DMS53 (cell line): ENCODE measurements around the gene SLC14A1.

Experiments used
- DNase-seq: peaks from one replicate; lab custom pipeline; 2025; lab: John Stamatoyannopoulos, UW

SLC14A1 gene

DNA sequence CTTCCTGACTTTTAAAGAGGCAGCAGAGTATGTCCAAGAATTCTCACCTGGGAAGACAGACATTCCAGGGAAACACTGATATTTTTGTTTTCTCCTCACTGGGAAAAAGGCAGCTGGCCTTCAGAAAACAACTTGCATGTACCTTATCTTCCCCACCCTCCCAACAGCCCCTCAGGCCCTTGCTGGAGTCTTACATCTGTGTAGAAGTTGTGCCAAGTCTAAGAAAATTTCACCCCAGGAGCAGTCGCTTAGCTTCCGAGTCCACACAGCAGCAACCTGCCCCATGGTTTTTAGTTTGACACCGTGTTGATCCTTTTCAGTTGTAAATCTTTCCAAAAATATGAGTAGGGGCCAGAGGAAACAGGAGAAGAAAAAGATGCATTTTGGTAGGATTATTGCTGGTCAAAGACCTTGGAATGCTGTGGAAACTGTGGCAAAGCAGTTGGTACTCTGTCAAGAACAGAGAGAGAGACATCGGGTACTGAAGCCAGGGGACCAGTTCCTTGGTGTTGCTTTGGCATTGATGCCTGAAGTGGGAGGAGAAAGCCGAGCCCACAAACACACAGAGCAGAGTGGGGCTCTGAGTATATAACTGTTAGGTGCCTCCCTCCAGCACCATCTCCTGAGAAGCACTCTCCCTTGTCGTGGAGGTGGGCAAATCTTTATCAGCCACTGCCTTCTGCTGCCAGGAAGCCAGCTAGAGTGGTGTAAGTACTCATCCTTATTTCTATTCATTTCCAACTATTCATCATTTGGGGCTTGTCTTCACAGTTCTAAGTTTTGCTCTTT is at the start of gene SLC14A1:
SLC14A1 (plus strand) TSS at position 615 of the 789 bp plus-strand sequence. CDS start 6,140 bp downstream, outside the sequence.
- DNase-seq = no peak

DNA sequence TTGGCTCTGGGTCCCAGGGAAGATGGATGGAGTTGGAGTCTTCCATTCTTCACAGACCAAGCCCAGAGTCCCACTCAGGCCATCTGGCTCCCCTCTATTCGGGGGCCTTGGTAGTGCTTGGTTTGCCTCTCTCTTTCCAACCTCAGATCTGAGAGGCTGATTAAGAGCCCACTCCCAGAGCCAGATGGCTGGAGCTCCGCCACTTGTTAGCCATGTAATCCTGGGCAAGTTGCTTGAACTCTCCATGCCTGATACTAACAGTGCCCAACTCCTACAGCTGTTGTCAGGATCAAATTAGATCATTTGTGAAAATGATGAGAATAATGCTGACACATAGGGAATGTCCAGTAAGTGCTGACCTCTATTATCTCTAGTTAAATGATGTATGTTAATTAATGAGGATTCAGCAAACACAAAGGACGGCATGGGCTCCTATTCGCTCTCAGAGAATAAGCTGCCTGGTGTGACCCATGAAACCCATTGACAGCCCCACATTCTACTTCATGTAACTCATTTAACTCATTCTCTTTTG is 46.6 kb upstream of the SLC14A1 start:
- DNase-seq = no peak

DNA sequence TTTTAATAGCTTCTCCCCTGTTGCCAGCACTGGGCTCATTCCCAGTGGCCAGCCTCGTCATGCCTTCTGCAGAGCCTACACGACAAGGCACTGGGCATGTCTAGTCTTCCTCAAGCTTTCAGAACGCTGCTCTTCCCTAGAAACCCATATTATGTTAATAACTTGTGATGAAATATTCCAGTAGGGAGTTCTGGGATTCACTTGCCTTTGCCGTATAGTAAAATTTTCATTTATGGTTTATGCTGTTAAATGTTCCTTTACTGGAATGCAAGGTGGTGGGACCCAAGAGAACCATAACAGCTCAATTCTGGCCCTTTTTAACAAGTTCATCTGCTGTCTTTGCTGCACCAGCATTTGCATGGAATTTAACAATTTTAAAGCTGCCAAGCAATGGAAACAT is 45.5 kb upstream of the SLC14A1 start:
- no peak for DNase-seq

DNA sequence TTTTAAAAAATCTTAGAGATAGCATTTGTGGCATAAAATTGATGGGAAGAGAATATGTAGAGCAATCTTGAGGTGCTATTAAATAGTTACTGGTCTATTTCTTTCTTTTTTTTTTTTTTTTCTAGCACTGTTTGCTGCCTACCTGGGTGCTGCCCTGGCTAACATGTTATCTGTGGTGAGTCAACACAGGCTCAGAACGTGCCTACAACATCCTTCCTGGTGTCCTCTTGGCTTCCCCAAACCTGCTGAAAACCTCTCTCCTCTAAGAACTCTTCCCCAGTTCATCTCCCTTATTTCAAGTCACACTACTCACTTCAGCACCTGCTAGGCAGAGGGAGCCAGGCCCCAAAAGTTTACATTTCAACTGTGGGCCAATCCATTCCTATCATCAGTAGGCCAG is 45.1 kb upstream of the SLC14A1 start:
- no peak for DNase-seq

DNA sequence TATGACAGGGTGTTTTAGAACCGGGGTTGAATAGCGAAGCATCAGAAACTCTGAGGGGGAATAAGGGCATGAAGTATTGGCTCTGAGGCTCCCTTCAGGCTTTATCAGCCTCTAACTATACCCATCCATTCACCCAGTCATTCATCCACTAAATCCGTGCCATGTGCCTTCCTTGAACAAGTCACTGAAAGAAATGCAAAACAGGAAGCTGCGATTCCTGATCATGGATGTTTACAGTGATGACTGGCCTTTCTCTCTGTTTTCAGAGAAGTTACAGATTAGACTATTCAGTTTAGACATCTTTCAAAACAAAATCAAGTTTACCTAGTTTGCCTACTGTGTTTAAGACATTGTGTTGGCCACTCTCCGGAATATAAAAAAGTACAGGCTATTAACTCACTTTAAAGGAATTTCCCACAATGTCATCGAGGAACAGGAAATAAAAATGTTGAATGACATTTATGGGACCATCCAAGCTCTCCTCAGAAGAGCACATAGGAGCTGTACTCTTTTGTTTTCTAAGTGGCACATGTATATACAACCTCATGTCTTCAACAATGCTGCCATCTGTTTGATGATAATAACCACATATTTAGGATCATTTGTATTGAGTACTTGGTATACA is 43.8 kb upstream of the SLC14A1 start:
- DNase-seq = peak; percentile 17

DNA sequence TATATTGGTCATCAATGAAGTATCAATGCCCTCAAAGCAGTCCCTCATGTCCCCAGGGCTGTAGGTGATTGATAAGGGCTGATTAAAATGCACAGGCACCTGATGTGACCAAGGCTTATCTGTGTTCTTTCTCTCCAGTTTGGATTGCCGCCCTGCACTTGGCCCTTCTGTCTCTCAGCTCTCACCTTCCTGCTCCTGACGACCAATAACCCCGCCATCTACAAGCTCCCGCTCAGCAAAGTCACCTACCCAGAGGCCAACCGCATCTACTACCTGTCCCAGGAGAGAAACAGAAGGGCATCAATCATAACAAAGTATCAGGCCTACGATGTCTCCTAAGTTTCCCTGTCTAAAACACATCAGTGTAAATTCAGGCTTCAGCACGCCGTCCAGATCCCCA is 41.8 kb upstream of the SLC14A1 start:
- no peak for DNase-seq

DNA sequence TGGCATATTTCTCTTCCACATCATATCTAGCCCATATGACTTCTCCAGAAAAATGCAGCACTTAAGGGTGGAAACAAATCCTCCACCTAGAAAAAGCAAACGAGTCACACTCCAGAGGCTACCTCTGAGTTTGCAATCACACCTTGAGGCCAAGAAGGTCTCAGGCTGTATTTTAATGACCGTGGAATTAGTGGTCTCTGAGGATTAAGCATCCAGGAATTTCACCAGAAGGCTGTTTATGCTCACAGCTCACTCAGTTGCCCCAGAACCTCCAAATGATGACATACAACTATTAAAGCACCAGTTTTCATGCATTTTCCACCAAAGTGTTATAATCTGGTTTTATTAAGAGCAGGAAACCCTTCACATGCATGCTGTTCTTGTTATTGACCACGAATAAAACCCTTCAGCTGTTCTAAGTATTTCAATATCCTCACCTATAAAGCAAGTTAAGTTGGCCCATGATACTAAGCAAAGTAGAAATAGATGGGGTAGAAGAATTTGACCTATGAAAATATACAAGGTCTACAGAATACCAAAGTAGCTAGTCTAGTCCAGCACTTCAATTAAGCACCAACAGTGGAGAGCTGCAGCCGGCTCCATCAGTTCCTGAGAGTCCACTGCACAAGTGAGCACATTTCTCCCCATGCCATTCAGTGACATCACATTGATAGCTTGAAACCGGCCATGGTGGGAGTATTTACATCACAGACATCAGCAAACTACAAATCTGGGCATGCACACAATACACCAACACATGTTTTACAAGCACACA is 39.5 kb upstream of the SLC14A1 start:
- no peak for DNase-seq

DNA sequence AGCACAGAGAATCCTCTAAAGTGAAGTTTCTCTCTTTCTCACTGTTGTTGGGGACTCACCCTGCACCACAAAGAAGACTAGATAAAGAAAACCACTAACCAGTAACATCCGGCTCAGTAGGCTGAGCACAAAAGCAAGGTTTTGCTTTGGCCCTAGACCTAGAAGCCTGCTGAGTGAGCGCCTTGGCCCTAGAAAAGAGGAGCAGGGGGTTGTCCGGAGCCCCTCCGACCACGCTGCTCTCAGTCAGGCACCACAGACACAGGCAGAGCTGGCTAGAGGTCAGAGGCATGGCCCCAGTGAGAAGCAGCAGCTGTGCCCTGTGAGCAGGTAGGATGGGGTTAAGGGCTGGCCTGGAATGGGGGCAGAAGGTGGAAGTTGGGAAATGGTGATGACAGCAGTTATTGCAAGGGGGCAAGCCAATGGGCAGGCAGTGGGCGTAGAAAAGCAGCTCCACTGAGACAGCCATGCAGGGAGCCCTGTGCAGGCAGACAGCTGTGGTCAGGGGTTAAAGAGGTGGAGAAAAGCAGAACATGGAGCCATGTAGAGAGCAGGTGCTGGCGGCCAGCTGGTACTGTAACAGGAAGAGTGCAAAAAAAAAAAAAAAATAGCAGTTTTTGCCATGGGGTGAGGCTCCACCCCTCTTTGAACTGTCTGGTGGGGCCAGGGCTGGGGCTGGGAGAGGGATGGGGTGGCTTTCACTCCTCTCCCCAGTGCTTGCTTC is 36.9 kb upstream of the SLC14A1 start:
- DNase-seq = peak; percentile 64

DNA sequence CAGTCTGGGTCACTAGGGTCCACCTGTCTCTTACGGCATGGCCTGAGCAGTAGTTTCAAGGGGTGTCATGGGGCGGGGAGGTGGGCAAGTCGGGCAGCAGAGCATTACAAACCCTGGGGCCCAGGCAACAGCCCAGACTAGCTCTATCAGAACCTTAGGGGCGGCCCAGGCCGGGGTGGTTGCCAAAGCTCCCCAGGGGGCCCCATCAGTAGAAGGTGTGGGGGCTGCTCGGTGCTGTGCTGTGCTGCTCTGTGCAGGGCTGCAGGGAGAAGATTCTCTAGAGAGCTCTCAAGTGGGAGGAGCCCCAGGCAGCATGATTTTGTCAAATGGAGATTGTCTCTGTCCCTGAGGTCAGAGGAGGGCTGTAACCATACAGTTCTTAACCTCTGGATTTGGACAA is 36.4 kb upstream of the SLC14A1 start:
- no peak for DNase-seq

DNA sequence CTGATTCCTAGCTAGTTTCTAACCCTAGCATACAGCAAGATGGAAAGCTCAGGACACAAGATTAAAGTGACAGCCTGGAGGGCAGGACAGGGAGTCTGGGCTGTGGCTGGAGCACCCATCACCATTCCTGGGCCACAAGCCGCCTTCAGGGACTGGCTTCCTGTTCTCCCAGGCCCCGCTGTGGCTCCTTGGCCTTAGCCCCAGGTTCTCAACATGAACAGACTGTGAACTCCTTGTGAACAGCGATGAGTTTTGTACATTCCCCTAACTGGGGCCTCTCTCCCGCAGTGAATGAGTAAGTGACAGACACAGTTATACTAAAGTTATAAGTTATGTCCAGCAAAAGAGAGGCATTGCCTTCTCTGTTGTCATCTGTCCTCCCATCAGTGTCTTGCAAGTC is 35.9 kb upstream of the SLC14A1 start:
- no peak for DNase-seq

DNA sequence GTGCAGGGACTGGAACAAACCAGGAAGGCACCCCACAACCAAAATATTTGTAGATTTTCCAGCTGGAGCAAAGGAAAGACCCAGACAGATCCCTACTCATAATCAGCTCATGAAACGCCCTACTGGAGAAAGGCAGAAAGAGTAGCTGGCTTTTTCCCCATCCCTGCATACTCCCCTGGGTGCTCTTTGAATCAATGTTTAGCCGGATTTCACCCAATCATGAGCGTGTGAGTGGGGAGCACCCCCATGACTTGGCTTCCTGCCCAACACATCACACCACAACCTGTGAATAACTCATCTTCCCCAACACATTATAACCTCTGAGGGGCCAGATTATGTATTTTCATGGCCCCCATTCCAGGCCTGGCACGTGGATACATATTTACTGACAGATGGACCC is 35.1 kb upstream of the SLC14A1 start:
- no peak for DNase-seq

DNA sequence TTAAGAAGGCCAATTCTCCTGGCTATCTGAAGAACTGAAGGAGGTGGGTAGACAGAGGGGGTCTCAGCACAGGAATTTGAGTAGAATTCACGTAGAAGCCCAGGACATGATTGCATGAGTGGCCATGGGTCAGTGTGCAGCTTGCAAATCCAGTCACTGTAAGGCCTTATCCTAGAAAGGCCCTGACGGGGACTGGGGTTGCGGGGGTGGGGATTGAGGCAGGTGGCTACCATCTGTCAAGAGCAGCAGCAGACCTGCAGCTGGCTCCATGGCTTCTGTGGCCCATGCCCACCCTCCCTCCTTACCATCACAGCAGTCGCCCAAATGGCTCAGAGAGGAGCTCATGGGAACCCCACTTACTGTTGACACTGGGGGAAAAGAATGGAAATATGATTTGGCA is 34.6 kb upstream of the SLC14A1 start:
- no peak for DNase-seq

DNA sequence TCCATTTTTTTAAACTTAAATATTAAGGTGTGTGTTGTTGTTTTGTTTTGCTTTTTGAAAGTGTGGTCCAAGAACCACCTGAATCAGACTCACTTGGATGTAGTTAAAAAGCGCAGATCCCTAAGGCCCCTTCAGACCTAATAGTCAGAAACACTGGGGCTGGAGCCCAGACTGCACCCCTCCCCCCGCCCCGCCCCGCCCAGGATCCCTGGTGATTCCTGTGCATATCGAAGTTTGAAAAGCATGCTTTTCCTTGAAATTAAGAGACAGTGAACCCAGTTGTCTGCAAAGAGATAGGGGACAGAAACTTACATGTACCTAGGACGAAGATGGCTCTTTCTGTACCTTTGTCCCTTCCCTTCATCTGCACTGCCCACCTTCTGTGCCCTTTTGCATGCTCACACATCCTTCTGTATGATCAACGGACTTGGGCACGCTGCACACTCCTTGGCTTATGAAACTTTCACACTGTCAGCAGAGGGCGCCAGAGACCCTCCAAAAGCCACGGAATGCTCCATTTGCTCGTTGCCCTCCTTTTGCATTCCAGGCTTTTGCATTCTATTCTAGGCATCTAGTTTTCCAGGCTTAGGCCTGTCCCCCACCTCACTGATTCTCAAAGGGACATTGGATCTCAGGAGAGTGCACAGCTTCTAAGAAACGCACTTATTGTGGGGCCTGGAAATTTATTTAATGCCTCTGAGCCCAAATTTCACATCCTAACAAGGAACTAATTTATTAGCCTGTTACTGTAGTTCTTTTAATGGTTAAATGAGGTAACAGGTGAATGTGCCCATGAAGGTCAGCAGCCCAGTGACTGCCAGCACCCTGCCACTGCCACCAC is 32.8 kb upstream of the SLC14A1 start:
- DNase-seq = peak; percentile 89

DNA sequence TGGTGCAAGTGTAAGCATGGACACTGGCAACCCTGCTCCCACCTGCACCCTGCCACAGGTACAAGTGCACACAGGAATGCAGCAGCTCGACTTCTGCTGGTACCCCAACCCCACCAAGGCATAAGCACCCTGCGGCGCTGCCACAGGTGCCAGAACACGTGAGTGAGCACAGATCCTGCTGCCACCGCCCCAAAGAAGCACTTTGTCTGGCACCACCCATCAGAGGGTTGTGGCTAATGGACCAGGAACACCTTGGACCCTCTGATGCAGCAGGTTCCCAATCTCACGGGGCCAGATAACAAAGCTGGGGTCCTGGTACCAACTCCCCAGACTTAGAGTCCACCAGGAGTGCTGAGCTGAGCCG is 32.2 kb upstream of the SLC14A1 start:
- no peak for DNase-seq

DNA sequence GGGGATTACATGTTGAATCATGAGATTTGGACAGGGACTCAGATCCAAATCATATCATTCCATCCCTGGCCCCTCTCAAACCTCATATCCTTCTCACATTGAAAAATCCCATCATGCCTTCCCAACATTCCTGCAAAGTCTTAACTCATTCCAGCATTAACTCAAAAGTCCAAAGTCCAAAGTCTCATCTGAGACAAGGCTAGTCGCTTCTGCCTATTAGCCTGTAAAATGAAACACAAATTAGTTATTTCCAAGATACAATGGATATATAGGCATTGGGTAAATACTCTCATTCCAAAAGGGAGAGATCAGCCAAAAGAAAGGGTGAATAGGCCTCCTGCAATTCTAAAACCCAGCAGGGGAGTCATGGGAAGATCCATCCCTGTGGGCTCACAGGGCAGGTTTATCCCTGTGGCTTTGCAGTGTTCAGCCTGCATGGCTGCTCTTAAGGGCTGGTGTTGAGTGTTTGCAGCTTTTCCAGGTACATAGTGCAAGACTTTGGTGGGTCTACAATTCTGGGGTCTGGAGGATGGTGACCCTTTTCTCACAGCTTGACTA is 21.2 kb upstream of the SLC14A1 start:
- DNase-seq = no peak

DNA sequence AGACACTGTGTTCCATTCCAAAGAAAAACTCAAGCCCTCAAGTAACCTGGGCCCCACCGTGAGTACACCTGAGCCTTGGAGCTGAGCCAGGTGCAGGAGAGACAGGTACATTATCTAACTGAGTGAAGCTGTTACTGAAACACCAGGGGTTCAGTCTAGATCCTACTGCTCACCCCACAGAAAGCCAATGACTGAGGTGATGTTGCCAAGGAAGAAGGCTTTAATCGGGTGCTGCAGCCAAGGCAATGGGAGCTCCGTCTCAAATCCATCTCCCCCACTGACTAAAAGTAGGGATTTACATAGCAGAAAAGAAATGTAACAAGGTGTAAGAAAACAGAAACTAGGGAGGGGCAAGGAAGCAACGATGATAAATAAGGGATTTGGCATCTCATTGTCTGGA is 15.2 kb upstream of the SLC14A1 start:
- peak; percentile 25 for DNase-seq

DNA sequence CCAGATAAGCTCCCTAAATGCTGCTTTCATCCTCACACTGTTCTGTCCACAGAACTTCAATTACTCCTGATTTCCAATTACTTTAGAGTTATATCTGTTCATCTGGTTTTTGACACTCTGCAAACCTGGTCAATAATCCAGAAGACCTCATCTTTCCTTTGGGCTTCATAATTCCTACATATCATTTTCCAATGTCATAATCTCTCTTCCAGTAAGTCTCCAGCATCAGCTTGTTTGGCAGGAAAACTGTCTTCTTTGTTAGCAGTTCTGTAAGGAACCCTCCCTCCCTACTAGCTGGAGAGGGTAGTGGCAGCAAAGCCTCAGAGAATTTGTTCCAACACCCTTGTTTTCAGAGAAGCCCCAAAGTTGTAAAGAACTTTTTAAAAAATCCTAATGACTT is 11.9 kb upstream of the SLC14A1 start:
- DNase-seq = no peak

DNA sequence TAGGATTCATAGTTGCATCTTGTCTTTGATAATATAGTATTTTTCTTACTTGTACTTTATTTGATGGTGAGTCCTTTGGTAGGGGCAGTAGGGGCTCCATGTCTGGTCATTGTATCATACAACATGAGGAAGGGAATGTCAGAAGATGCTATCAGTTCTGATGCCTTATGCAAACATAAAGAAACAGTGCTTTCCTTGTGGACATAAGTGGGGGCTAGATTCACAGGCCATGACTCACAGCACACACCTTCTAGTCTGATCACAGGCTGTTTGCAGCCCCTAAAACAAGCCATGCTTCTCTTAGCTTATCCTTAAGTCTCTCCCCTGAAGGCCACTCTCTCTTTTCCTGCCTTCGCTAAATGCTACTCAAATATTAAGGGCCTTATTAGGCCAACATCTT is 10.7 kb upstream of the SLC14A1 start:
- no peak for DNase-seq

DNA sequence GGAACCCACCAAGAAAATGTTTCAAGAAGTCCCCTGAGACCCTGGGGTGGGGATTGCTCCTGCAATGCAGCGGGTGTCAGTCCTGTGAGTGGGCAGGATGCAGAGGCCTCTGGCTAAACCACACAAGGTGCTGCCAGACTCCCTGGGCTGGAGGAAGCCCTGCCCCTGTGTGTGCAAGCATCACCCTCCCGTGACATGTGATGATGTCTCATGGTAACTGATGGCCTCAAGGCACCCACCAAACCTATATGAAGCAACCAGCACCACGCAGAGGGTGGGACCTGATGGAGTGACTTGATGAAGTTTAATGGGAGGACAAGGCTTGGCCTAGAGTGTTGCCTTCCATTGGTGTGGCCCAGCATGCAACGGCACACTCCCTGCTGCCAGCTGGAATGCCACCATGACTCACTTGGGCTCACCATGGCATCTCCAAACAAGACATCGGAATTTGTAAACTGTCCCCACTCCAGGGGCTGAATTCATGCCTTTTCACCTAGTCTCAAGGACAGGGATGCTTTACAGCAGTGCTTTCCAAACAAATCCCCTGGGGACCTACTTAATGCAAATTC is 8.7 kb upstream of the SLC14A1 start:
- DNase-seq = no peak

DNA sequence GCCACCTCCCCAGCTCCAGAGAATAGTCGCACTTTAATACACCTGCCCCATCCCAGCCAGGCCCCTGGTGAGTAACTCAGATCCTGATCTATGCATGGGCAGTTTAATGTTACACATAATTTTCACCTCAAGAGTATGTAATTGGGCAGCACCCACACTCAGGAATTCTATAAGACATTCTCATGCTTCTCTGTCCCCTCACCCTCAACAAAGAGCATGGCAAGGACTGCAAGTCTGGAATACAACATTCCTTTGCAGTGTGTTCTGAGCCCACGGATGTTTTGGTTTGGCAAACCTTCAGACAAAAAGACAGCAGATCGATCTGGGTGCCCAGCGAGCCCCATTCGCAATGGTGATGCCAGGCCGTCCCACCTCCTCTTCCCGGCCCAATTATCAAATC is 4.9 kb upstream of the SLC14A1 start:
- DNase-seq = no peak

DNA sequence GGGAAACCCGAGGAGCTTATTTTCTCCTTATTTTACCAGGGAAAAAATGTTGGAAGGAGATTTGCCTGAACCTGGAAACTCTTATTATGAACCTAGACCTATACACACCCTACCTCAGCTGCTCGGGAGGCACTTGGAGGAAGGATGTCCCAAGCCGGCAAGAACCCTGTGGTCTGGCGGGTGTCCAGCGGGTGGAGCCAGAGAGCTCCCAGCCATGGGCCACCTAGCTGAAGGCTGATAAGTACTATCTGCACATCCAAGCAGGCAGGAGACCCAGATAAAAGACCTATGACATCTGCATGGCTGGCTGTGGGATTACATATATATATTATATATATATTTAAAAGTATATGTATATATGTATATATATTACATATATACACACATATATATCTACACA is 1.1 kb upstream of the SLC14A1 start:
- DNase-seq = peak; percentile 94
